ENCODE measurements around the gene DDX28. TPM values are rescaled to one million over a fixed set of nuclear protein-coding genes. Genes with fewer than 3 reads are reported as not detected.

DDX28 gene
- total and polyA plus RNA-seq, 10 of the 15 experiments (the other 5 are each of a cell fraction or from before 2014, with no cell fraction given) = 3.6 to 40.4 (median 20.0) TPM

DNA sequence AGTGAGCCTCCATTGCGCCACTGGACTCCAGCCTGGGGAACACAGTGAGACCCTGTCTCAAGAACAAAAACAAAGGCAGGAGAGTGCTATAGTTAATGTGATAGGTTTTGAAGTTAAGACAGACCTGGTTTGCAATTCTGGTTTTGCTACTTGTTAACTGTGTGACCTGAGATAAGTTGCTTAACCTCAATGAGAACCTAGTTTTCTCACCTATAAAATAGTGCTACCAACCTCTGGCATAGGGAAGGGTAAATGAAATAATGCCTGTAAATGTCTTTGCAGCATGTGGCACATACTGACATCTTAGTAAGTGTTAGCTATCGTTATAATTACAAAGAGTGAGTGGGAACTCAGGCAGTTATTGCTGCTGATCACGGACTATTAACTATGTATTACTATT, 32.4 kb upstream of the DDX28 start:
- ChIA-PET POLR2A (interaction anchor here (1.4 kb wide), 1 partner anchor 19 kb away, joined by 3 read pairs; no protein-coding TSS in a partner anchor), SMC1A (ENCODE audit: uncharacterized antibody, unreplicated experiment) (interaction anchor here (0.6 kb wide), 1 partner anchor 18 kb away, joined by 4 read pairs; no protein-coding TSS in a partner anchor), RAD21 (ENCODE audit: unreplicated experiment) (no interaction called here), CTCF (interaction anchor here (0.9 to 1.7 kb wide), 2 partner anchors 10 to 171 kb away, joined by 3 to 4 read pairs; no protein-coding TSS in a partner anchor)
- Histone ChIP-seq H3K9me3 (replicated peaks; ENCODE audit: control insufficient read depth, insufficient read depth, low read length) (no peaks in the 10 kb centered on the region), H3K27me3 (replicated peaks in 1 of 2; ENCODE audit: control insufficient read depth in 2 of 2, insufficient read depth in 2 of 2, low read length in 1 of 2) (no peaks in the 10 kb centered on the region), H3K9ac (ENCODE audit: control insufficient read depth, insufficient read depth, low read length) (no peak overlapping the region), H2AFZ (ENCODE audit: control insufficient read depth, low read depth, low read length) (no peak overlapping the region), H3K27ac (ENCODE audit: control insufficient read depth, insufficient read depth) (no peak overlapping the region), H3K4me2 (ENCODE audit: control insufficient read depth, insufficient read depth) (no peak overlapping the region), H3K79me2 (ENCODE audit: control insufficient read depth, insufficient read depth, low read length) (no peaks in the 10 kb centered on the region), H3K4me3 (no peak overlapping the region), H4K20me1 (ENCODE audit: control insufficient read depth, insufficient read depth) (no peaks in the 10 kb centered on the region), H3K36me3 (ENCODE audit: control insufficient read depth in 2 of 2, insufficient read depth in 2 of 2, low read length in 1 of 2) (peaks cover 3 to 19% of the 10 kb centered on the region in 2 experiments; a peak in 3 of 4 replicates), H3K4me1 (ENCODE audit: control insufficient read depth, insufficient read depth, low read length) (no peaks in the 10 kb centered on the region)
- no peak for FAIRE-seq
- in situ Hi-C loops (cut with MboI) (no loop called here), intact Hi-C loops (cut with micrococcal nuclease; ENCODE audit: unreplicated experiment) (no loop called here)
- ATAC-seq = no peak
- WGBS (ENCODE audit: insufficient coverage, insufficient replicate concordance, low lambda C conversion rate, missing lambda C conversion rate) = 98% methylated on average over 3 of the region's 3 CpGs
- no TSS peak for BruUV-seq (replicated peaks)
- no peak for TF ChIP-seq HDGF (IDR thresholded peaks at IDR 0.05)
- TF ChIP-seq TCF12 (IDR thresholded peaks at IDR 0.05; ENCODE audit: low read depth, low read length) = no peak
- TF ChIP-seq, protein P1, sequence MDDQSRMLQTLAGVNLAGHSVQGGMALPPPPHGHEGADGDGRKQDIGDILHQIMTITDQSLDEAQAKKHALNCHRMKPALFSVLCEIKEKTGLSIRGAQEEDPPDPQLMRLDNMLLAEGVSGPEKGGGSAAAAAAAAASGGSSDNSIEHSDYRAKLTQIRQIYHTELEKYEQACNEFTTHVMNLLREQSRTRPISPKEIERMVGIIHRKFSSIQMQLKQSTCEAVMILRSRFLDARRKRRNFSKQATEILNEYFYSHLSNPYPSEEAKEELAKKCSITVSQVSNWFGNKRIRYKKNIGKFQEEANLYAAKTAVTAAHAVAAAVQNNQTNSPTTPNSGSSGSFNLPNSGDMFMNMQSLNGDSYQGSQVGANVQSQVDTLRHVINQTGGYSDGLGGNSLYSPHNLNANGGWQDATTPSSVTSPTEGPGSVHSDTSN (IDR thresholded peaks at IDR 0.05; ENCODE audit: insufficient replicate concordance, low read depth, low read length) = no peak
- TF ChIP-seq HDAC2 (IDR thresholded peaks at IDR 0.05) = no peak
- TF ChIP-seq SUPT20H (IDR thresholded peaks at IDR 0.05; ENCODE audit: borderline replicate concordance, control insufficient read depth, low read depth, low read length) = no peak
- TF ChIP-seq, protein P2, sequence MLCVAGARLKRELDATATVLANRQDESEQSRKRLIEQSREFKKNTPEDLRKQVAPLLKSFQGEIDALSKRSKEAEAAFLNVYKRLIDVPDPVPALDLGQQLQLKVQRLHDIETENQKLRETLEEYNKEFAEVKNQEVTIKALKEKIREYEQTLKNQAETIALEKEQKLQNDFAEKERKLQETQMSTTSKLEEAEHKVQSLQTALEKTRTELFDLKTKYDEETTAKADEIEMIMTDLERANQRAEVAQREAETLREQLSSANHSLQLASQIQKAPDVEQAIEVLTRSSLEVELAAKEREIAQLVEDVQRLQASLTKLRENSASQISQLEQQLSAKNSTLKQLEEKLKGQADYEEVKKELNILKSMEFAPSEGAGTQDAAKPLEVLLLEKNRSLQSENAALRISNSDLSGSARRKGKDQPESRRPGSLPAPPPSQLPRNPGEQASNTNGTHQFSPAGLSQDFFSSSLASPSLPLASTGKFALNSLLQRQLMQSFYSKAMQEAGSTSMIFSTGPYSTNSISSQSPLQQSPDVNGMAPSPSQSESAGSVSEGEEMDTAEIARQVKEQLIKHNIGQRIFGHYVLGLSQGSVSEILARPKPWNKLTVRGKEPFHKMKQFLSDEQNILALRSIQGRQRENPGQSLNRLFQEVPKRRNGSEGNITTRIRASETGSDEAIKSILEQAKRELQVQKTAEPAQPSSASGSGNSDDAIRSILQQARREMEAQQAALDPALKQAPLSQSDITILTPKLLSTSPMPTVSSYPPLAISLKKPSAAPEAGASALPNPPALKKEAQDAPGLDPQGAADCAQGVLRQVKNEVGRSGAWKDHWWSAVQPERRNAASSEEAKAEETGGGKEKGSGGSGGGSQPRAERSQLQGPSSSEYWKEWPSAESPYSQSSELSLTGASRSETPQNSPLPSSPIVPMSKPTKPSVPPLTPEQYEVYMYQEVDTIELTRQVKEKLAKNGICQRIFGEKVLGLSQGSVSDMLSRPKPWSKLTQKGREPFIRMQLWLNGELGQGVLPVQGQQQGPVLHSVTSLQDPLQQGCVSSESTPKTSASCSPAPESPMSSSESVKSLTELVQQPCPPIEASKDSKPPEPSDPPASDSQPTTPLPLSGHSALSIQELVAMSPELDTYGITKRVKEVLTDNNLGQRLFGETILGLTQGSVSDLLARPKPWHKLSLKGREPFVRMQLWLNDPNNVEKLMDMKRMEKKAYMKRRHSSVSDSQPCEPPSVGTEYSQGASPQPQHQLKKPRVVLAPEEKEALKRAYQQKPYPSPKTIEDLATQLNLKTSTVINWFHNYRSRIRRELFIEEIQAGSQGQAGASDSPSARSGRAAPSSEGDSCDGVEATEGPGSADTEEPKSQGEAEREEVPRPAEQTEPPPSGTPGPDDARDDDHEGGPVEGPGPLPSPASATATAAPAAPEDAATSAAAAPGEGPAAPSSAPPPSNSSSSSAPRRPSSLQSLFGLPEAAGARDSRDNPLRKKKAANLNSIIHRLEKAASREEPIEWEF (IDR thresholded peaks at IDR 0.05; ENCODE audit: insufficient replicate concordance, low read depth, low read length) = no peak
- TF ChIP-seq KAT2A (conservative IDR thresholded peaks at IDR 0.05; ENCODE audit: control insufficient read depth, low read depth, low read length) = no peak
- TF ChIP-seq SMAD5 (IDR thresholded peaks at IDR 0.05; ENCODE audit: low read depth) = no peak
- TF ChIP-seq, protein P3, sequence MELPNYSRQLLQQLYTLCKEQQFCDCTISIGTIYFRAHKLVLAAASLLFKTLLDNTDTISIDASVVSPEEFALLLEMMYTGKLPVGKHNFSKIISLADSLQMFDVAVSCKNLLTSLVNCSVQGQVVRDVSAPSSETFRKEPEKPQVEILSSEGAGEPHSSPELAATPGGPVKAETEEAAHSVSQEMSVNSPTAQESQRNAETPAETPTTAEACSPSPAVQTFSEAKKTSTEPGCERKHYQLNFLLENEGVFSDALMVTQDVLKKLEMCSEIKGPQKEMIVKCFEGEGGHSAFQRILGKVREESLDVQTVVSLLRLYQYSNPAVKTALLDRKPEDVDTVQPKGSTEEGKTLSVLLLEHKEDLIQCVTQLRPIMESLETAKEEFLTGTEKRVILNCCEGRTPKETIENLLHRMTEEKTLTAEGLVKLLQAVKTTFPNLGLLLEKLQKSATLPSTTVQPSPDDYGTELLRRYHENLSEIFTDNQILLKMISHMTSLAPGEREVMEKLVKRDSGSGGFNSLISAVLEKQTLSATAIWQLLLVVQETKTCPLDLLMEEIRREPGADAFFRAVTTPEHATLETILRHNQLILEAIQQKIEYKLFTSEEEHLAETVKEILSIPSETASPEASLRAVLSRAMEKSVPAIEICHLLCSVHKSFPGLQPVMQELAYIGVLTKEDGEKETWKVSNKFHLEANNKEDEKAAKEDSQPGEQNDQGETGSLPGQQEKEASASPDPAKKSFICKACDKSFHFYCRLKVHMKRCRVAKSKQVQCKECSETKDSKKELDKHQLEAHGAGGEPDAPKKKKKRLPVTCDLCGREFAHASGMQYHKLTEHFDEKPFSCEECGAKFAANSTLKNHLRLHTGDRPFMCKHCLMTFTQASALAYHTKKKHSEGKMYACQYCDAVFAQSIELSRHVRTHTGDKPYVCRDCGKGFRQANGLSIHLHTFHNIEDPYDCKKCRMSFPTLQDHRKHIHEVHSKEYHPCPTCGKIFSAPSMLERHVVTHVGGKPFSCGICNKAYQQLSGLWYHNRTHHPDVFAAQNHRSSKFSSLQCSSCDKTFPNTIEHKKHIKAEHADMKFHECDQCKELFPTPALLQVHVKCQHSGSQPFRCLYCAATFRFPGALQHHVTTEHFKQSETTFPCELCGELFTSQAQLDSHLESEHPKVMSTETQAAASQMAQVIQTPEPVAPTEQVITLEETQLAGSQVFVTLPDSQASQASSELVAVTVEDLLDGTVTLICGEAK (IDR thresholded peaks at IDR 0.05; ENCODE audit: borderline replicate concordance) = no peak
- no peak for TF ChIP-seq NR2C1 (IDR thresholded peaks at IDR 0.05)
- TF ChIP-seq PAX8 (IDR thresholded peaks at IDR 0.05) = no peak
- TF ChIP-seq SREBF2 (IDR thresholded peaks at IDR 0.05; ENCODE audit: low read length) = no peak
- no peak for TF ChIP-seq GABPA (IDR thresholded peaks at IDR 0.05; ENCODE audit: low read depth)
- TF ChIP-seq FOXK2 (IDR thresholded peaks at IDR 0.05) = no peak
- TF ChIP-seq TARDBP (IDR thresholded peaks at IDR 0.05; ENCODE audit: borderline replicate concordance) = no peak
- TF ChIP-seq STAT3 (IDR thresholded peaks at IDR 0.05; ENCODE audit: low read depth, low read length) = no peak
- DNase-seq (ENCODE audit: low read depth, low spot score) = no peak

All from GM12878 (cell line).